Occipital lobe (tissue), 2 donors: ENCODE data around the gene B3GNT5. TPM values are rescaled to one million over a fixed set of nuclear protein-coding genes. Genes with fewer than 3 reads are reported as not detected.
A peak's percentile ranks its signal among the peaks of the same experiment; 100 is the strongest.

Source experiments
- DNase-seq: peaks from one replicate; lab custom pipeline; 2025; lab: John Stamatoyannopoulos, UW
- total RNA-seq: library from RNA; depleted of rRNA; stranded (reverse); fragments of >200 nt; gene quantifications from one replicate; pipeline ENCODE4 v1.2.3, GENCODE V29; 2014

The B3GNT5 gene
- total RNA-seq, 1 donor from 2014 or later: 24.0 TPM

GRCh38 chr3:183290216-183290615 lies 37.2 kb downstream of the B3GNT5 start:
- DNase-seq: no peak

- no peak for DNase-seq
Measured at GRCh38 chr3:183291497-183292031, 38.5 kb downstream of the B3GNT5 start.

GRCh38 chr3:183293966-183294365 lies 40.9 kb downstream of the B3GNT5 start:
- no peak for DNase-seq

- DNase-seq: no peak
Measured at GRCh38 chr3:183295211-183295610, 42.2 kb downstream of the B3GNT5 start.

GRCh38 chr3:183296944-183297343 lies 43.9 kb downstream of the B3GNT5 start:
- DNase-seq: no peak

GRCh38 chr3:183298701-183299153 lies 45.7 kb downstream of the B3GNT5 start:
- peak; percentile 28 for DNase-seq

GRCh38 chr3:183299976-183300375 lies 46.9 kb downstream of the B3GNT5 start:
- no peak for DNase-seq

GRCh38 chr3:183300996-183301562 lies 48.0 kb downstream of the B3GNT5 start:
- no peak for DNase-seq

- no peak for DNase-seq
Measured at GRCh38 chr3:183301937-183302580, 49.0 kb downstream of the B3GNT5 start.

GRCh38 chr3:183303690-183304089 lies 50.6 kb downstream of the B3GNT5 start:
- no peak for DNase-seq

GRCh38 chr3:183306798-183307671 lies 54.0 kb downstream of the B3GNT5 start:
- DNase-seq: peak; percentile 11

GRCh38 chr3:183307749-183308148 lies 54.7 kb downstream of the B3GNT5 start:
- no peak for DNase-seq

GRCh38 chr3:183308751-183309150 lies 55.7 kb downstream of the B3GNT5 start:
- DNase-seq: no peak

- no peak for DNase-seq
Measured at GRCh38 chr3:183309276-183309675, 56.2 kb downstream of the B3GNT5 start.

GRCh38 chr3:183310936-183311335 lies 57.9 kb downstream of the B3GNT5 start:
- no peak for DNase-seq

- DNase-seq: no peak
Measured at GRCh38 chr3:183312433-183312832, 59.4 kb downstream of the B3GNT5 start.

- DNase-seq: no peak
Measured at GRCh38 chr3:183313351-183313750, 60.3 kb downstream of the B3GNT5 start.

GRCh38 chr3:183313764-183314163 lies 60.7 kb downstream of the B3GNT5 start:
- DNase-seq: no peak

GRCh38 chr3:183315739-183316138 lies 62.7 kb downstream of the B3GNT5 start:
- DNase-seq: no peak

- no peak for DNase-seq
Measured at GRCh38 chr3:183317271-183317670, 64.2 kb downstream of the B3GNT5 start.

GRCh38 chr3:183317886-183318865 lies 65.1 kb downstream of the B3GNT5 start:
- no peak for DNase-seq
